A673 (cell line): ENCODE data around the gene FMO2.

Experiments used
- CTCF ChIP-seq: fragments of 300-800, 200-600 bp; sonication (generic); conservative IDR thresholded peaks from 2 replicates; pipeline ENCODE4 v1.5.1; 2017; ENCODE audit warnings: low read depth, mild to moderate bottlenecking, antibody characterized with exemption, low read length, moderate library complexity, mixed read lengths
- EZH2 ChIP-seq: fragments of 200-600 bp; sonication (generic); IDR thresholded peaks from 2 replicates; pipeline ENCODE4 v1.6.1; 2017; ENCODE audit warnings: borderline replicate concordance, low read depth, mild to moderate bottlenecking, mixed read lengths, antibody characterized with exemption, low read length; ENCODE audit not compliant: poor library complexity, severe bottlenecking

- TF ChIP-seq CTCF (no peak), EZH2 (no peak)
These were observed 29.6 kb upstream of the FMO2 start for GRCh38 chr1:171155484-171155883.
